Keratinocyte (primary cell): ENCODE measurements around the gene SOHLH1.

Source experiments
- EZH2 ChIP-seq: IDR thresholded peaks from one replicate; pipeline ENCODE4 v1.6.1; 2012; ENCODE audit warnings: inconsistent platforms, mild to moderate bottlenecking, low read length, moderate library complexity
- TF ChIP-seq, protein P1 (sequence below), 3 experiments: IDR thresholded peaks in 1 of 3; conservative IDR thresholded peaks in 1 of 3; optimal IDR thresholded peaks in 1 of 3; 2 replicates in 2 of 3; 3 replicates in 1 of 3; pipeline versions ENCODE3 to v1.5.1; 2011; ENCODE audit warnings: low read length in 3 of 3, mild to moderate bottlenecking in 3 of 3, moderate library complexity in 2 of 3, control low read depth in 1 of 3, inconsistent platforms in 1 of 3; ENCODE audit not compliant: insufficient read depth in 2 of 3; ENCODE audit errors: extremely low read depth in 1 of 3

DNA sequence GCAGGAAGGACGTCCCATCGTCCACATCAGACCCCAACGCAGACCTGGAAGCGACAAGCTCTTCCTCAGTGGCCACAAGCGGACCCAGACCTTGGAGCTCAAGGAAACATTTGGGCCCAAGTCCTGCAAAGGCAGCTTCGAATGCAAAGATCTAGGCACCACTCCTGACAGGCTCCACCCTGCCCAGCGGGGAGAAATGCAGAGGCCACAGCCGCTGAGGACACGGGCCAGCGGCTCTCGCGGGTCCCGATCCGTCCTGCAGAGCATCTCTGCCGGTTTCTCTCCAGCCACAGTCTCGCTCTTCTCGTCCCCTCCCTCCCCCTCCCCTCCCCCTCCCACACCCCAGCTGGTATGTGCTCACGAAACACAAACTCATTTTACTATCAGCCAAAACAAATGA is 4.9 kb downstream of the SOHLH1 start:
- TF ChIP-seq, protein P1, sequence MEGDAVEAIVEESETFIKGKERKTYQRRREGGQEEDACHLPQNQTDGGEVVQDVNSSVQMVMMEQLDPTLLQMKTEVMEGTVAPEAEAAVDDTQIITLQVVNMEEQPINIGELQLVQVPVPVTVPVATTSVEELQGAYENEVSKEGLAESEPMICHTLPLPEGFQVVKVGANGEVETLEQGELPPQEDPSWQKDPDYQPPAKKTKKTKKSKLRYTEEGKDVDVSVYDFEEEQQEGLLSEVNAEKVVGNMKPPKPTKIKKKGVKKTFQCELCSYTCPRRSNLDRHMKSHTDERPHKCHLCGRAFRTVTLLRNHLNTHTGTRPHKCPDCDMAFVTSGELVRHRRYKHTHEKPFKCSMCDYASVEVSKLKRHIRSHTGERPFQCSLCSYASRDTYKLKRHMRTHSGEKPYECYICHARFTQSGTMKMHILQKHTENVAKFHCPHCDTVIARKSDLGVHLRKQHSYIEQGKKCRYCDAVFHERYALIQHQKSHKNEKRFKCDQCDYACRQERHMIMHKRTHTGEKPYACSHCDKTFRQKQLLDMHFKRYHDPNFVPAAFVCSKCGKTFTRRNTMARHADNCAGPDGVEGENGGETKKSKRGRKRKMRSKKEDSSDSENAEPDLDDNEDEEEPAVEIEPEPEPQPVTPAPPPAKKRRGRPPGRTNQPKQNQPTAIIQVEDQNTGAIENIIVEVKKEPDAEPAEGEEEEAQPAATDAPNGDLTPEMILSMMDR (optimal IDR thresholded peaks at IDR 0.05 in 1 of 3, IDR thresholded peaks at IDR 0.05 in 1 of 3, conservative IDR thresholded peaks at IDR 0.05 in 1 of 3; ENCODE audit: extremely low read depth in 1 of 3, insufficient read depth in 2 of 3, low read length in 3 of 3), result no peak
- TF ChIP-seq EZH2, result no peak
